Stimulated activated CD8-positive, alpha-beta memory T cell treated with anti-CD3 and anti-CD28 coated beads, Interleukin-2, amount 100 ng/mL, for 48 hours (primary cell): ENCODE results near the gene PHRF1.

Experiments used
- DNase-seq, 2 donors: peaks; one replicate each; pipeline ENCODE4 v3.0.0-alpha.2; 2020; ENCODE audit warnings: low read depth in 2 of 2

Gene PHRF1

DNA sequence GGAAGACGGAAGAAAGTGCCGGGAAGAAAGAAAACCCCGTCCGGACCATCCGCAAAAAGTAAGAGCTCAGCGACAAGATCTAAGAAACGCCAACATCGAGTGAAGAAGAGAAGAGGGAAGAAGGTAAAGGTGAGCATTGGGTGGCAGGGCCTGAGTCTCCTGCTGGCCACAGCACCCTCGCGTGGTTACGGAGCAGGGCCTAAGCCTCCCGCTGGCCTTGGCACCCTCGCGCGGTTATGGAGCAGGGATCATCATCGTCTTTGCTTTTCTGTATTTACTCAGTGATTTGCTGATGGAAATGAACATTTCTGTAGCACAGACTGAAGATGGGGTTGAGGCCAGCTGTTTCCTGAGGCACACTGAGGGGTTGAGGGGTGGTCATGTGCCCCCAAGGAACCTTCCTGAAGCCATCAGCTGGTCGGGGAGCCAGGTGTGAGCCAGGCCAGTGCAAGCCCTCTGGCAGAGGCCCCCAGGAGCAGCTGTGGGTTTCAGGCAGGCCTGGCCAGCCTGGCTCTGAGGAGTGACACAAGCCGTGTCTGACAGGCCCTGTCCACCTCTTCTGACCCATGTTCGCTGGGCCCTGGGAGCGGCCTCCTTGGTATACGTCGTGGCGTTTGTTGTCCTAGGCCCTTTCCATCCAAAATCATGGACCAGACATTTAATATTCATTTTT is 25.4 kb downstream of the PHRF1 start:
- DNase-seq, result no peak

GRCh38 chr11:603154-603553 is 26.9 kb downstream of the PHRF1 start:
- DNase-seq, result no peak

DNA sequence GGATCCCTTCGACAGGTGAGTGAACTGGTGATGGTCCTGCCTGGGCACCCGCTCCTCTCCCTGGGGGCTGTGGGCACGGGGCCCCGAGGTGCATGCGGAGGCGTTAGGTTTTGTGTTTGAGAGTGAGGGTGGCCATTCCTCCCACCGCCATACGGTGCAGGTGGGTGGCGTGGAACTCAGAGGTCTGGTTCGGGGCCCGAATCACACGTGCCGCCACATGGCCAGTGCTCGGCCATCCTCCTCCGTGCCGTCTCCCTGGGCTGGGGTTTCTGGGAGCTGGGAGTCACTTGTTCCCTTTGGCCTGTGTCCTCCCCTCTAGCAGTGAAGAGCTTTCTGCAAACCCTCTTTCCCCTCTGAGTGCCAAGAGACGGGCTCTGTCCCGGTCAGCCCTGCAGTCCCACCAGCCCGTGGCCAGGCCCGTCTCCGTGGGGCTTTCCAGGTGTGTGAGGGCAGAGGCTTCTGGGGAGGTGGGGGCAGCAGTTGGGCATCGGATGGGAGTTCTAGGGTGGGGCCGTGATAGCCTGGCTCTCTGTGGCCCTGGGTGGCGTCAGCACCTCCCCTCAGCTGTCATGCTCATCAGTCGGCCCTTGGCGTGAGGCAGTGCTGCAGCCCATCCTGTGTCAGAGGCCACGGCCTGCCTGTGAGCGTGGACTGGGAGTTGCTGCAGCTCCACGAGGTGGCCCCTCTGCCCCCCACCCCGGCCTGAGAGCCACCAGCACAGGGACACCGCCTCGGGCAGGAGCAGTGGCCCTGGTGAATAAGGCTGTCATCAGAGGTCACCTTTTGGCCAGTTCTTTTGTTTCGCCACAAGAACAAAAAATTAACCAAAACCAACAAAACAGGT is 29.2 kb downstream of the PHRF1 start:
- DNase-seq, result no peak

- no peak for DNase-seq
Observed at GRCh38 chr11:606245-606644, 30.0 kb downstream of the PHRF1 start.

GRCh38 chr11:607020-607780 is 30.9 kb downstream of the PHRF1 start:
- DNase-seq, result no peak

GRCh38 chr11:607971-608659 is 31.8 kb downstream of the PHRF1 start:
- DNase-seq, result no peak

DNA sequence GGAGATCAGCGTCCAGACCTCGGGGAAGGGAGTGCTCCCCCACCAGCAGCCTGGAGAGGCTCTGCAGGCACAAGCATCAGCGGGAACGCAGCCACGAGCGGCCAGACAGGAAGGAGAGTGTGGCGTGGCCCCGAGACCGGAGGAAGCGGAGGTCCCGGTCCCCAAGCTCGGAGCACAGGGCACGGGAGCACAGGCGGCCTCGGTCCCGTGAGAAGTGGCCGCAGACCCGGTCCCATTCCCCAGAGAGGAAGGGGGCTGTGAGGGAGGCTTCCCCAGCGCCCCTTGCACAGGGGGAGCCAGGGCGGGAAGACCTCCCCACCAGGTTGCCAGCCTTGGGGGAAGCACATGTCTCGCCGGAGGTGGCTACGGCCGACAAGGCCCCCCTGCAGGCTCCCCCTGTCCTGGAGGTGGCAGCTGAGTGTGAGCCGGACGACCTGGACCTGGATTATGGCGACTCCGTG is 32.6 kb downstream of the PHRF1 start:
- DNase-seq, result no peak

DNA sequence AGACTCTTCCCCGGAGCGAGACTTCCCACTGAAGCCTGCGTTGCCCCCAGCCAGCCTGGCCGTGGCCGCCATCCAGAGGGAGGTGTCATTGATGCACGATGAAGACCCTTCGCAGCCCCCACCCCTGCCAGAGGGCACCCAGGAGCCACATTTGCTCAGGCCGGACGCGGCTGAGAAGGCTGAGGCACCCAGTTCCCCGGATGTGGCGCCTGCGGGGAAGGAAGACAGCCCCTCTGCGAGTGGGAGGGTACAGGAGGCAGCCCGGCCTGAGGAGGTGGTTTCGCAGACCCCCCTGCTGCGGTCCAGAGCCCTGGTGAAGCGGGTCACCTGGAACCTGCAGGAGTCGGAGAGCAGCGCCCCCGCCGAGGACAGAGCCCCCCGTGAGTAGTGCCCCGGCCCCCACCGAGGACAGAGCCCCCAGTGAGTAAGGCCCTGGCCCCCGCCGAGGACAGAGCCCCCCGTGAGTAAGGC is 33.1 kb downstream of the PHRF1 start:
- no peak for DNase-seq

- DNase-seq, result no peak
Observed at GRCh38 chr11:610146-610801, 34.0 kb downstream of the PHRF1 start.

DNA sequence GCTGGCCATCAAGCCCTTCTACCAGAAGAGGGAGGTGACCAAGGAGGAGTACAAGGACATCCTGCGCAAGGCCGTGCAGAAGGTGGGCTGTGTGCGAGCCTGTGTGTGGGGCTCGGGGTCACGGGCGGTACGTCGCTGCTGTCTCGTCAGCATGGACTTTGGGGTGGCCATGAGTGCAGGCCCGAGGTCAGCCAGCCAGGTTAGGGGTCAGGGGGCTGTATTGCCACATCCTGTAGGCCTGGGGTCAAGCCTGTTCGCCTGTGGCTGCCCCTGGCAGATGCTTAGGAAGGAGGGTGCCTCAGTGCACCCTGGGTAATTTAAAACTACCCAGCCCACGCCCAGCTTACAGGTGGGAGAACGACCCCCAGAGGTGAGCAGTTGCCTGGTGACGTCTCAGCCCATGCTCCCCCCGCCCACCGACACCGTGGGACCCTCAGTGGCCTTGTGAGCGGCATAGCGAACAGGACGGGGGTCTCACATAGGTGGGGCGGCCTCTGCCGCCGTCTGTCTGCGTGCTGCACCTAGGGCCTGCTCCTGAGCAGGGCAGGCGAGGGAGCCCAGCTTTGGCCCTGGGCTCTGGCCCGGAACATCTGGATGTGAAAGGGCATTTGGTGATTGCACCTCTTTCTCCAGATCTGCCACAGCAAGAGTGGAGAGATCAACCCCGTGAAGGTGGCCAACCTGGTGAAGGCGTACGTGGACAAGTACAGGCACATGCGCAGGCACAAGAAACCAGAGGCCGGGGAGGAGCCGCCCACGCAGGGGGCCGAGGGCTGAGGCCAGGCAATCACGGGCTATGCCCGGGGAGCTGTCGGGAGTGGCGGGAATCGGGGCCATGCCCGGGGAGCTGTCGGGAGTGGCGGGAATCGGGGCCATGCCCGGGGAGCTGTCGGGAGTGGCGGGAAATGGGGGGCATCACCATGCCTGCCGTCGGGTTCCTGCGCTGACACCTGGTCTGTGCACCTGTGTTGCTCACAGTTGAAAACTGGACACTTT is 35.0 kb downstream of the PHRF1 start:
- DNase-seq, result no peak

DNA sequence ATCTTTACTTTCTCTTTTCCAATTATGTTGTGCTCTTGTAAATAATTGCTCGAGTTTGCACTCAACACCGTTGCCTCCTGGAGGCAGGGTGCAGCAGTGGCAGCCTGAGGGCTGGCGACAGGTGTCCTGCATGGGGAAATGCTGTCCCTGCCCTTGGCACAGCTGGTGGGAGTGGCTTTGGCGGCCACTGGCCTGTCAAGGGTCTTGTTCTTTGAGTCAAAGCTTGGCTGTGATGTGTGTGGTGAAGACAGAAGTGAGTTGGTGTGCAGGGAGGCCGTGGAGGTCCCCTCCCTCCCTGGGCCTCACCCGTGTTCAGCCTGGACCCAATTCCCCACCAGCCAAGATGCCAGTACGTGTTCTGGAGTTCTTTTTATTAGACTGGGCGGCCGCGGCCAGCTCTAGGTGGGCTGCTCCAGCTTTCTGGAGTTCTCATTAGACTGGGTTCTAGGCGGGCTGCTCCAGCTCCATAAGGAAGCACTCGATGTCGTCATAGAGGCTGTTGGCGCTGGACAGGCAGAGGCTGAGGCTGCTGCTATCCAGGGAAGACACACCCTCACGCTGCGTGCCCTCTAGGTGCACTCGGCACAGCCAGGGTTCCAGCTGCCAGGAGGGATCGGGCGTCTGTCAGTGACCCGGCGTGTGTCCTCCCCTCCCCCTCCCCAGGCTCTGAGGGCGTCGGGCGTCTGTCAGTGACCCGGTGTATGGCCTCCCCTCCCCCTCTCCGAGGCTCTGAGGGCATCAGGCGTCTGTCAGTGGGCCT is 36.1 kb downstream of the PHRF1 start:
- DNase-seq, result no peak

- no peak for DNase-seq
Observed at GRCh38 chr11:612961-613300, 36.7 kb downstream of the PHRF1 start.

GRCh38 chr11:613369-613968 is 37.2 kb downstream of the PHRF1 start:
- DNase-seq, result peak; percentile 73 to 83

- no peak for DNase-seq
Observed at GRCh38 chr11:614021-614622, 37.9 kb downstream of the PHRF1 start.

DNA sequence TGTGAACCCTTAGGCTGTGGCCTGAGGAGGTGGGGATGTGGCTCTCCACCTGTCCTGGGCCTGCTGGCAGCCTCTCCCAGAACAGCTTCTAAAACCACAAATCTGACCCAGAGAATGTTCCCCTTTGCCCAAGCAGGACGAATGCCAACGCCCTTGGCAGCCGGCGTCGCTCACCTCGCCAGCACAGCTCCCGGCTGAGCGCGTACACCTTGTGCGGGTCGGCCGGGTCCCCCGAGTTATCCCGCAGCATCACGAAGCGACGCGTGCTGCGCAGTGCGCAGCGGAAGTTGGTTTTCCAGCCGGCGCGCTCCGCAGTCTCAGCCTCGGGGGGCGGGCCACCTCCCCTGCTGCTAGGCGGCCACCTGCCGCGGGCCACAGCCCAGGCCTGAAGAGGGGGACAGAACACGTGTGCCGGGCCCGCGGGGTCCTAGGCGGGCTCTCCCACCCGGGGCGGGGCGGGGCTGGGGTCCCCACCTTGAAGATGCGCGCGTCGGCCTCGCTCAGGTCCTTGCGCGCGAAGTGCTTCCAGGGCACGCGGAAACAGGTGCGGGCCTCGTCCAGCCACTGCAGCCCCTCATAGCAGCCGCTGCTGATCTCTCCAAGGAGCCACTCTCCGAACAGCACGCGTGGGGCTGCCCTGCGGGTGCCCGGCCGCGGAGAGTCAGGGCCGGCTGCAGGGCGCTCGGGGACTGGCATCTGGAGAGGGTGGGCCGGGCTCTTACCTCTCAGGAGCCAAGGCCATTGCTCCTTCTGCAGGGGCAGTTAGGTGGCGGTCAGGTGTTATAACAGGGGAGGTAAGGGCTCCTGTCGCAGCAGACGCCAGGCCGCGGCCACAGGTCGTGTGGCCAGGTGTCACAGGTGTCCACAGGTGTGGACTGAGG is 38.6 kb downstream of the PHRF1 start:
- no peak for DNase-seq

GRCh38 chr11:615504-616319 is 39.4 kb downstream of the PHRF1 start, which contains the start of gene IRF7:
Gene IRF7, minus strand, starts transcription at chr11:615950. Its CDS starts 586 bp downstream, at chr11:615364.
- DNase-seq, result peak; percentile 79 to 81
